T-helper 1 cell treated with Interleukin-12 subunit alpha and Interleukin-12 subunit beta and Interleukin-4 antibody, amounts not matched to agents 30 ng/mL and 1 ng/mL, for 36 hours (primary cell): ENCODE results near the gene VASP. TPM values are rescaled to one million over a fixed set of nuclear protein-coding genes. Genes with fewer than 3 reads are reported as not detected.

ENCODE experiments used
- intact Hi-C: fragments of 100-400 bp; cut with micrococcal nuclease; formaldehyde crosslinking; loops from one replicate; pipeline ENCODE4 v1.15.1; 2024
- total RNA-seq: library from RNA; stranded (reverse); gene quantifications from 2 replicates; pipeline ENCODE4 v1.2.3, GENCODE V29; 2022

Gene VASP
- total RNA-seq, 1 donor from 2014 or later = 267 TPM

DNA sequence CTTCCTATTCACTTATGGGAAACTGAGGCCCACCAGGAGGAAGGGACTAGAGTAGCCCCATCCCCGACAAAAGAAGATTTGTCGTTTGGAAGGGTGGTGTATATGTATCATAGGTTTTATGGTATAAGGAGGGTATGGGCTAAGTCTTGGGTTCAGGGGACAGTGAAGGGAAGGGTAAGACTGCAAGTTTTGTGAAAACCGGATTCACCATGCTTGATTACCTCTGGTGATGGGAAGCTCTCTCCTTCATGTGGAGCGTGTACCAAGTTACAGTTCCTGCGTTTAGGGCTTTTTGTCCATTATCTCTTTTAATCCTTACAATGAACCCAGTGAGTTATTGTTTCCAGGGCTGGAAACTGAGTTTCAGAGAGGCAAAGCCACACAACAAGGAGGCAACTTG lies 3.8 kb downstream of the VASP start:
- intact Hi-C loops = no loop called here

DNA sequence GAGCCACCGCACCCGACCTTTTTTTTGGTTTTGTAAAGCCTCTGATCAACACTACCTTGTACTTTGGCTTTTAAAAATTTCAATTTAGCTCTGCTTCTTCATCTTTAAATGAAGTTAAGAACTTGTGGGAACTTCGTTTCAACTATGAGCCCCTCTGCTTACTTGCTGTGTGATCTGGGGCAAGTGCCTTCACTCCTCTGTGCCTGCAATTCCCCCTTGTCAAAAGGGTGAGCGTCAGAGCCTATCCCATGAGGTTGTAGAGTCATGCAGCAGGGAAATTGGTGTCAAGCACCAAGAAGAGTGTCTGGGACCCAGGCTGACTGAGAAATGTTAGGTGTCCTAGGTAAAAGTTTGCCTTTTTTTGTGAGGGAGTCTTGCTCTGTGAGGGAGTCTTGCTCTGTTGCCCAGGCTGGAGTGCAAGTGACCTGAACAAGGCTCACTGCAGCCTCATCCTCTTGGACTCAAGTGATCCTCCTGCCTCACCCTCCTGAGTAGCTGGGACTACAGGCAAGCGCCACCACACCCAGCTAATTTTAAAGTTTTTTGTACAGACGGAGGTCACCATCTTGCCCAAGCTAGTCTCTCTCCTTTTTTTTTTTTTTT lies 5.7 kb downstream of the VASP start:
- intact Hi-C loops = no loop called here

DNA sequence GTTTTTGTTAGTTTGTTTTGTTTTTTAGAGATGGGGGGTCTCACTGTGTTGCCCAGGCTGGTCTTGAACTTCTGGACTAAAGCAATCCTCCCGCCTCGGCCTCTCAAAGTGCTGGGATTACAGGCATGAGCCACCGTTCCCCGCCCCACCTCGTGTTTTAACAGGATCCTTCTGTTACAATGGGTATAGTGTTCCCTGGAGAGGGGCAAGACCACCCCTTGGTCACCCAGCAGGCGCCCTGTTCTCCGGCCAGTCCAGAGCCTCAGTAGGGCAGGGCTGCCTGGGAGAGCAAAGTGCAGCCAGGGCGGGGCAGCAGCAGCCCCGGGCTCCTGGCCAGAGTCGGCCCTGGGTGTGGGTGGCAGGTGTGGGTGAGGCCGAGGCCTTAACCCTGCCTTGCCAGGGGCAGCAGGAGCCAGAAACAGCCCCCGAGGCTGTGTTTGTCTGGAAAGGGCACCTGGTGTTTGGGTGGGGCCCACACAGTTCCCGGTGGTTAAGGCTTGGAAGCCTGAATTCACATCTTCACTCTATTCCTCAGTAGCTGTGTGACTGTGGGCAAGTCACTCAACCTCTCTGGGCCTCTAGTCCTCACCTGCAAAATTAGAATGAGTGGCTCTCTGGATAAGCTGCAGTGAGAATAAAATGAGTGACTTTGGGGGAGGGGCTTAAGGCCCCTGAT lies 7.2 kb downstream of the VASP start:
- intact Hi-C loops = loop anchor here (1.0 kb wide), 1 partner anchor 7 kb away; the partner anchor contains the start of gene VASP

DNA sequence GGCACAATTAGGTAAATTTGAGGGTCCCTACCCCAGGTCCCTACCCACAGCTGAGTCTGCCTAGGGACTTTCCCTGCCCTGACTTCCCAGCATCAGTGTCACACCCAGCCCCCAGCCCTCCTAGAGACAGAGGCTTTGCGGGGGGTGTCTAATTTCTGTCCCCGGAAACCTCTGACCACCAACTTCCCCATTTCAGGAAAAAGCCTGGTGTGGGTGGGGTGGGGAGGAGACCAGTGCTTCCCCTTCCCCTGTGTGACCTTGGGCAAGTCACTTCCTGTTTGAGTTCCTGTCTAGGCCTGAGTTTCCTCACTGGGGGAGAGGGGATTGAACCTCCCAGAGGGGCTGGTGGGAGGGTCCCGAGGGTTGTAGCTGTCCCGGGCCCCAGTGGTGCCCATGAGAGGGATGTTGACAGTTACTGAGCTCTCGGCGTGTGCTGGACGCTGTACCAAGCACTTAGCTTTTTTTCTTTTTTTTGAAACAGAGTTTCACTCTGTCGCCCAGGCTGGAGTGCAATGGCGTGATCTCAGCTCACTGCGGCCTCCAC lies 7.9 kb downstream of the VASP start:
- intact Hi-C loops = loop anchor here (1.0 kb wide), 1 partner anchor 8 kb away; the partner anchor contains the start of gene VASP

DNA sequence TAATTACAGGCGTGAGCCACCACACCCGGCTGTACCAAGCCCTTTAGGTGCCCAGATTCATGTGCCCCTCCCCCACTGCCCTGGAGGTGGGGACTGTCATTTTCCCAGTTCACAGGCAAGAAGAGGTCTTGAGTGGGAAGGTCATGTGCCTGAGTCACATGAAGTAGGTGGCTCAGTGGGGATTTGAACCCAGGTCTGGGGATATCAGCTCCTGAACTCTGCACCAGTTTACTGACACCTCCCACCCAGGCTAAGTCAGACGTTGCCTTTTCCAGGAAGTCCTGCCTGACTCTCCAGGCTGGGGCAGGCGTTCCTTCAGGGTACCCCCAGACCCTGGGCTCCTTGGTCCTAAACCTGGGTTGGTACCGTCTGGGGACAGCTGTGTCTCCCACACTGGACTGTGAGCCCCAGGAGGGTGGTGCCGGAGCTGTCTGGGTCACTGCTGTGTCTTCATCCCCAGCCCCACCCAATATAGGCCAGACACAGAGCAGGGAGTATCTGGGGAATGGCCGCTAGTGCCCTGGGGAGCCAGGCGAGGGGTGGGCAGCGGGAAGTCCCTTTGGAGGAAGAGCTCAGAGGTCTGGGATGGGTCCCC lies 8.6 kb downstream of the VASP start:
- intact Hi-C loops = loop anchor here (1.0 kb wide), 1 partner anchor 9 kb away; the partner anchor contains the start of gene VASP

DNA sequence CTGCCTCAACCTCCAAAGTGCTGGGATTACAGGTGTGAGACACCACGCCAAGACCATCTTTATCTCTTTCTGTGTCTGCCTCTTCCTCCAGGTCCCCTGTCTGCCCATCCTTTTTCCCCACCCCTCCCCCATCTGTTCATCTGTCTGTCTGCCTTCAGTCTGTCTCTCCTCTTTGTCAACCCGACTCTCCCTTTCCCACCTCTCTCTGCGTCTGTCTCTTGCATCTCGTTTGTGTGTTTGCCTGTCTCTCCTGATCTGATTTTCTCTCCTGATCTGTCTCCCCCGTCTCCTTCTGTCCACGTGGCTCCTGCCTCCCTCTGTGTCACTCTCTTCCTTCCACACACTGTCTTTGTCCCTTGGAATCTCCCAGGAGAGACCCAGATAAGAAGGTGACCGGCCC lies 10.0 kb downstream of the VASP start:
- intact Hi-C loops = no loop called here

DNA sequence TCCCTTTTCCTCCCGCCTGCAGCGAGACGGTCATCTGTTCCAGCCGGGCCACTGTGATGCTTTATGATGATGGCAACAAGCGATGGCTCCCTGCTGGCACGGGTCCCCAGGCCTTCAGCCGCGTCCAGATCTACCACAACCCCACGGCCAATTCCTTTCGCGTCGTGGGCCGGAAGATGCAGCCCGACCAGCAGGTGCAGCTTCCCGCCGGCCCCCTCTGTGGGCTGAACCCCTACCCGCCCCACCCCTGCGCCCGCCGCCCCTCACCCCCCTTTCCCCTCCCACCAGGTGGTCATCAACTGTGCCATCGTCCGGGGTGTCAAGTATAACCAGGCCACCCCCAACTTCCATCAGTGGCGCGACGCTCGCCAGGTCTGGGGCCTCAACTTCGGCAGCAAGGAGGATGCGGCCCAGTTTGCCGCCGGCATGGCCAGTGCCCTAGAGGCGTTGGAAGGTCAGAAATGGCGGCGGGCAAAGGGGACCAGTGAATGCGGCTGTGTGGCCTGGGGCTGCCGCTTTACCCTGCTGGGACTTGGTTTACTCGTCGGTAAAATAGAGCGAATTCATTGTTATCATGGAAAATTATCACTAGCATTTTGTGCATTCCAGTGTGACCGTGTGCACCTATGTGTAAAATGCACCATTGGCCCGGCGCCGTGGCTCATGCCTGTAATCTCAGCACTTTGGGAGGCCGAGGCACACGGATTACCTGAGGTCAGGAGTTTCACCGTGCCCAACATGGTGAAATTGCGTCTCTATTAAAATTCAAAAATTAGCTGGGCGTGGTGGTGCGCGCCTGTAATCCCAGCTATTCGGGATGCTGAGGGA lies 10.6 kb downstream of the VASP start:
- intact Hi-C loops = no loop called here

DNA sequence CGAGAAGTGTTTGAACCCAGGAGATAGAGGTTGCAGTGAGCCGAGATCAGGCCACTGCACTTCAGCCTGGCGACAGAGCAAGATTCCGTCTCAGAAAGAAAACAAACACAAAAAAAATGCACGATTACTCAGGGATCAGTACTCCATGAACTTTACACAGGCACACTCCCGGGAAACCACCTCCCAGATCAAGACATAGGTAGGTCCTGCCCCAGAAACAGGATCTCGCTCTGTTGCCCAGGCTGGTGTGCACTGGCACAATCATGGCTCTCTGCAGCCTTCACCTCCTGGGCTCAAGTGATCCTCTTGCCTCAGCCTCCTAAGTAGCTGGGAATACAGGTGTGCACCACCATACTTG lies 11.2 kb downstream of the VASP start:
- intact Hi-C loops = no loop called here

DNA sequence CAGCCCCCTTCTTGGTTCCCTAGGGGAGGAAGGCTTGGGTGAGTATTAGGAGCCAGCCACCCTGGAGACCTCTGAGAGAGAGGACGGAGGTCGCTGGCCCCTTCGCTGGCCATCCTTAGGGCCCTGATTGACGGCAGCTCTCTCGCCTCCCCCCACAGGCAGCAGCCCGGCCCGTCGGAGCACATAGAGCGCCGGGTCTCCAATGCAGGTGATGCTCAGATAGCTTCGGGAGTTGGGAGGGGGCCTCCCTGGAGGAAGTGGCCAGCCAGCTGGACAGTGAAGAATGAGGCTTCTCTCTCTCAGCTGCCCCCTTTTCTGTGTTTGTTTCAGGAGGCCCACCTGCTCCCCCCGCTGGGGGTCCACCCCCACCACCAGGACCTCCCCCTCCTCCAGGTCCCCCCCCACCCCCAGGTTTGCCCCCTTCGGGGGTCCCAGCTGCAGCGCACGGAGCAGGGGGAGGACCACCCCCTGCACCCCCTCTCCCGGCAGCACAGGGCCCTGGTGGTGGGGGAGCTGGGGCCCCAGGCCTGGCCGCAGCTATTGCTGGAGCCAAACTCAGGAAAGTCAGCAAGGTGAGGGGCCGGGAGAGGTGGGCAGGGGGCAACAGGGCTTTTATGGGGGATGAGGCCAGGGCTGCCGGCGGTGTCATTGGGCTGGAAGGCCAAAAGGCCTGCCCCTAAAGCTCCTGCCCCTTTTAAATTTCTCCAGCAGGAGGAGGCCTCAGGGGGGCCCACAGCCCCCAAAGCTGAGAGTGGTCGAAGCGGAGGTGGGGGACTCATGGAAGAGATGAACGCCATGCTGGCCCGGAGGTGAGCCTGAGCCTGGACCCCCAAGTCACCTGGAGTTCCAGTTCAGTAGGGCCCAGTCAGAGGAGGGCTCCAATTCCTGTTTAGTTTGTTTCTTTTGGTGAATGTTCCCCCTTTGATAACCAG lies 15.0 kb downstream of the VASP start:
- intact Hi-C loops = no loop called here

DNA sequence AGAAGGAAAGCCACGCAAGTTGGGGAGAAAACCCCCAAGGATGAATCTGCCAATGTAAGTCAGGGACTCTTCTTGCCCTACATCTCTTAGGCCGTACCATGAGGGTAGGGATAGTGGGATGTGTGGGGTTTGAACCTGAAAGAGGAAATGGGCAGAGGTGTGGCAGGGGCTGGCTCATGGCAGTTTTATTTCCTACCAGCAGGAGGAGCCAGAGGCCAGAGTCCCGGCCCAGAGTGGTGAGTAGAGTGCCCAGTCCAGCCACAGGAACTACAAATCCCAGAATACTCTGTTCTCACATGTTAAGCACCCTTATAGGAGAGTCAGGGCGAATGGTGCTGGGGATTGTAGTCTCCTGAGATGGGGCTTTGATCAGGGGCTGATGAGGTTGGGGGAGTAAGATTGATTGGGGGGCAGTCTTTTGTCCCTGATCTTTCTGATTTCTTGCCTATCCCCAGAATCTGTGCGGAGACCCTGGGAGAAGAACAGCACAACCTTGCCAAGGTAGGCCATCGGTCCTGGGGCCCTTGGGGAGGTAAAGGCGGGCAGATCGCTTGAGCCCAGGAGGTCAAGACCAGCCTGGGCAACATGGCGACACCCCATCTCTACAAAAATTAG lies 16.5 kb downstream of the VASP start:
- intact Hi-C loops = loop anchor here (1.0 kb wide), 7 partner anchors 14 to 169 kb away; partner anchors contain the start of genes OPA3 and QPCTL

DNA sequence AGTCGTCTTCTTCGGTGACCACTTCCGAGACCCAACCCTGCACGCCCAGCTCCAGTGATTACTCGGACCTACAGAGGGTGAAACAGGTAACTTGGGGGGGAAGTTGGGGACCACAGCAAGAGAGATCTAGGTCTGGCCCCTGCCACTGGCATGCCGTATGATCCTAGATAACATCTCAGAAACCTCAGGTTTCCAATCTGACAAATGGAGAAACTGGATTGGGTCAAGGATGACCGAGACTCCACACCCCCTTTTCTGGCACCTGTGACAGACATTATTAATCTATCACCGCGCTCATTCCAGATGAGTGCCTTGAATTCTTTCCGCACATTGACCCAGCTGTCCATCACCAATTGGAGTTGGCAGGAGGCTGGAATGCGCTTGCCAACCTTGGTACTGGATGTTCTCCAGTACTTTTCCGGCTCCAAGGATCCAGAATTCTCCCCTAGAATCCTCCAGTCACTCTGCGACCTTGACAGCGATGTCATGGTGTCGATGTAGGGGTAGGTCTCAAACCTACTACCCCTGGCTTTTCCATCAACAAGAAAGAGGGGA lies 17.4 kb downstream of the VASP start:
- intact Hi-C loops = no loop called here

DNA sequence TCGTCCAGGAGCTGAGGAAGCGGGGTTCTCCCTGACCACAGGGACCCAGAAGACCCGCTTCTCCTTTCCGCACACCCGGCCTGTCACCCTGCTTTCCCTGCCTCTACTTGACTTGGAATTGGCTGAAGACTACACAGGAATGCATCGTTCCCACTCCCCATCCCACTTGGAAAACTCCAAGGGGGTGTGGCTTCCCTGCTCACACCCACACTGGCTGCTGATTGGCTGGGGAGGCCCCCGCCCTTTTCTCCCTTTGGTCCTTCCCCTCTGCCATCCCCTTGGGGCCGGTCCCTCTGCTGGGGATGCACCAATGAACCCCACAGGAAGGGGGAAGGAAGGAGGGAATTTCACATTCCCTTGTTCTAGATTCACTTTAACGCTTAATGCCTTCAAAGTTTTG lies 18.9 kb downstream of the VASP start:
- intact Hi-C loops = no loop called here

DNA sequence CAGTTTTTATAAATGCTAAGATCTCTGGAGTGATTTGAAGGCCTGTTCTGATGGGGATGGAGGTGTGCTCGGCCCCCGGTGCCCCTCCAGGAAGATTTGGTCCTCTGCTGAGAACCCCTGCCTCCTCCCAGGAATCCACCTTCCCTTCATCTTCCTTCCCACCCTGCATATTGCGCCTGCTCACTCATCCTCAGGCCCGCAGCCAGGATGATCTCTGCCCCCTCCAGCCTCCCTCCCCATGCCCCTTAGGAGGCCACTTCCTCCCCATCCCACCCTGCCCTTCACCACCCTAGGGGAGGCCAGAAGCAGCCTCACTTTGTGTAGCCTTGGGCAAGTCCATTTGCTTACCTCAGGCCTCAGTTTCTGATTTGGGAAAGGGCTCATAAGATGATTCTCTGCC lies 19.7 kb downstream of the VASP start:
- intact Hi-C loops = no loop called here

DNA sequence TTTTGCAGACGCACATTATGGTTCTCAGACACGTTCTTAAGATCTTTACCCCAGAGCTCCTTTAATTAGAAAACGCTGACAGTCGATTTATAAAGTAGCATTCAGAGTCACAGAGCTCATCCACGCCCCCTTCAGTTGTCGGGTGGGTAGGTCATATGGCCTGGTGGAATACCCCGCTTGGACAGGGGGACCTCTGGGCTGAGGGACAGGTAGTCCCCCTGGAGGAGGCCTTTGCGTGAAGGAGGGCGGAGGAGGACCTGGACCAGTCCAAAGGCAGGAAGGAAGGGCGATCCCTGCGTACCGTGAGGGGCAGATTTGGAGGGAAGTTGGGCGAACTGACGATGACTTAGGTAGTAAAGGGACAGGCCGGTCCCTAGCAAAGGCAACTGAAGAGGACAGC lies 20.5 kb downstream of the VASP start:
- intact Hi-C loops = no loop called here

DNA sequence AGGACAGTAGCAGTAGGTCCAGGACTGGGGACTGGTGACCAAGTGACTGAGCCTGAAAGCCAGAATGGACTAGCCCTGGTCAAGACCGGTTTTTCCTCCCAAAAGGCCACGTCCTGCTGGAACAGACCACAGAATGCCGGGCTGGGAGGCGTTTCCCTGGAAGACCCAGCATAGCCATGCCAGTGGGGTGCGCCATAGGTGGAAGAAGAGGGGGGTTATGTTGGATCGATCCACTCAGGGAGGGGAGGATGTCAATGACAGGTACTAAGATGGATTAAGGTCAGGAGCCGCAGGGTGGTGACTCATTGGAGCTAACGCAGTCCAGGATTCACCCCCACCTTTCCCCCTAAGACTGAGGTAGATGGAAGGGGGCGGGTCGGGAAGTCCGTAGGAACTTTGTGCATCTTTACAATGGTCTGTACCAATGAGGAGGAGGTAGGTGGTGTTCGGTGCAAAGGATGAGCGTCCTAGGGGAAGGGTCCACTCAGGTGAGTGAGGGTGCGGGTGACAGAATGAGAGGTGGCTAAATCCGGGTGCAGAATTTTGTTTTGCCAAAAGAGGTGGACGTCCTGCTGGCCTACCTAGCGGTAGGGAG lies 21.0 kb downstream of the VASP start:
- intact Hi-C loops = no loop called here

DNA sequence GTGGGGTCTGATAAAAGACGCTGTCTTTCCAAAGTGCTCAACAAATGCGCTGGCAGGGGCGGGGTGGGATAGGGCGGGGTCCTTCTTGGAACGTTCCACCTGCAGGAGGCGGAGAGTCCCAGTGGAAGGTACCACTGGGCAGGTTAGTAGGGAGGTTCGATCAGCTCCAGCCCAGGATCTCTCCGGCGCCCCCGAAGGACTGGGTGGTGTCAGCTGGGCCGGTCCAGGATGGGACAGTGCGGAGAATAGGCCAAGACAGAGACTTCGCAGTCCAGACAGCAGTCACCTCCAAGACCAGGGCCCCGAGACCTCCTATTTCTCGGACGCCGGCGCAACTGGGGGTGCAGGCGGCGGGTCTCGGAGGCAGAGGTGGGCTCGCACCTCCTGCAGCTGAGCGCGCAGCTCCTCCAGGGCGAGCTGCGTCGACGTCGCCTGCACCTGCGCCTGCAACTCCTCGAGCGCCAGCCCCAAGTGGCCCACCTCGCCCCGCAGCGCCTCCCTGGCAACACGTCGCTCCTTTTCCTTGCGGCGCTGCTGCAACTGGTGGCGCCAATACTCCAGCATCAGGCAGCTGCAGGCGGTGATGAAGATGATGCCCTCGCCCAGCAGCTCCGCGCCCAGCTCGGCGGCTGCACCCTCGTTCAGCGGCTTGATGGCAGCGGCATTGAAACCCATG lies 21.6 kb downstream of the VASP start:
- intact Hi-C loops = no loop called here

DNA sequence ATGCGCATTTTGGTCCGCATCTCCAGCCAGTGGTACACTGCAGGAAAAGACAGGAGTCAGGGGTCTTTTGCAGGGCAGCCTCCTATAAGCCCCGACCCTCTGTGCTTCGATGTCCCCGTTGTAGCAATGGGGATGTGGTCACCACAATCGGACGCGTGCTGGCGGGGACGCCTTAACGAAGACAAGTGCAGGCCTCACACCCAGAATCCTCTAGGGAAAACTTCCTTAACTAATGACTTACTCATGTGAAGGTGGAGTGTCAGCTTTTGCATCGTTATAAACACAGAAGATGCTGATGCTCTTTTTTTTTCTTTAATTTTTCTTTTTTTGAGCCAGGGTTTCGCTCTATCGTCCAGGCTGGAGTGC lies 22.1 kb downstream of the VASP start:
- intact Hi-C loops = no loop called here

DNA sequence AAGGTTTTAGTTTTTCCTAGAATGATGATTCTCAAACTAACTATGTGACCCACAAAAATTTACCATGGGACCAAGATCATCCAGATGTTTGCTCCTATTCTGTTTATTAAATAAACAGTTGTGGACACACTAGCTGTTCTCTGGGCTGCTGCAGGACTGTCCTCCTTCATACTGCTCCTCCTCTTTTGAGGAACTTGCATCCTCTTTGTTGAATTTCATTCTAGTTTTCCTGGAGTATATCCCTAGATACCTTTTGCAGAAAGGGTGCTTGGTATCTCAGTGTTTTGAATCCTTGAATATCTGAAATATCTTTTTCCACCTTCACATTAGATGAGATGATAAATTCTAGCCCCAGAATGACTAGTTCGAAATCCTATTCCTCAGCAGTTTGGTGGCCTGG lies 24.1 kb downstream of the VASP start:
- intact Hi-C loops = no loop called here

DNA sequence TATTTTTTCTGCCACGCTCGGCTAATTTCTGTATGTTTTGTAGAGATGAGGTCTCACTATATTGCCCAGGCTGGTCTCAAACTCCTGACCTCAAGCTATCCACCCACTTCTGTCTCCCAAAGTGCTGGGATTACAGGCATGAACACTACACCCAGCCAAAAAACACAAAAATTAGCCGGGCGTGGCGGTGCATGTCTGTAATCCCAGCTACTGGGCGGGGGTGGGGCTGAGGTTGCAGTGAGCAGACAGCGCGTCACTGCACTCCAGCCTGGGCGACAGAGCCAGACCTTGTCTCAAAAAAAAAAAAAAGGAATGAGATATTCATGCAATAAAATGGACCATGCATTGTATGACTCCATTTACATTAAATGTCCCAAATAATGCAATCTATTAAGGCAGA lies 32.2 kb downstream of the VASP start:
- intact Hi-C loops = no loop called here
